ENCODE measurements around the gene ZNF281. TPM values are rescaled to one million over a fixed set of nuclear protein-coding genes. Genes with fewer than 3 reads are reported as not detected.

ZNF281 gene
- total and polyA plus RNA-seq, 2 of the 4 experiments (the other 2 are of a cell fraction): 7.0 to 37.5 TPM

DNA sequence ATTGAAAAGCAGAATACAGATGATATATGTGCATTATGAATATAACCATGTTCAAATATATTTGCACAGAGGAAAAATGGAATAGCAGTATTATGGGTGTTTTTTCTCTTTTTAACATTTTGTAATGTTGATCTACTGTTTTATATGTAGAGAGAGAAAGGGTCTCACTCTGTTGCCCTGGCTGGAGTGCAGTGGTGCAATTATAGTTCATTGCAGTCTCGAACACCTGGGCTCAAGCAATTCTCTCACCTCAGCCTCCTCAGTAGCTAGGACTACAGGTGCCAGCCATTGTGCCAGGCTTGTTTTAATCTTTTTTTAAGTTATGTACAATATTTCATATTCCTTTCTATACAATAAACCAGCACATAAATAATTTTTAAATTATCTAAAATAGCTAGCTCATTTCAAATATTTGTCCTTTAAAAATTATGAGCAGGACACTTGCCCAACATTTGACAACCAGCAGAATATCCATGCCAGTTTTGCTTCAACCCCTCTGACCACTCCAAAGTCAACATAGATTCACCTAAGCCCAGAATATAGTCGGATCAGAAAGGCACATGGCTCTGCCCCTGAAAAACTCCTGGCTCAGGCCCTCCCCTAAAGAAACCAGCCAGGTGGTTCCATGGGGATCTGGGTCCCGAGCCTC, 29.8 kb downstream of the ZNF281 start:
- CTCF ChIA-PET: no interaction called here
- DNase-seq (no peak), ATAC-seq (ENCODE audit: low read depth) (no peak)
- peak overlapping the region; percentile 81 to 88 for H4K8ac ChIP-seq (ENCODE audit: low read depth in 2 of 2, low read length in 2 of 2)
- no peak overlapping the region for H3K4me3 ChIP-seq (ENCODE audit: insufficient read depth, low read depth, low read length)
- peaks cover 4% of the 10 kb centered on the region for H3K4me1 ChIP-seq (ENCODE audit: control insufficient read depth, insufficient read depth, low read length)
- no peak overlapping the region for H3K4me2 ChIP-seq (ENCODE audit: low read depth, low read length)
- no peaks in the 10 kb centered on the region for H3K36me3 ChIP-seq (ENCODE audit: control insufficient read depth, insufficient read depth, low read length)
- H3K27ac ChIP-seq (ENCODE audit: insufficient read depth, low read length): peak overlapping the region; percentile 66
- H3K79me1 ChIP-seq (ENCODE audit: low read depth in 1 of 2, low read length in 2 of 2): peaks cover 0 to 9% of the 10 kb centered on the region in 2 experiments; a peak in 1 of 4 replicates
- dilution Hi-C loops (cut with HindIII; ENCODE audit: low sequenced_read_pairs, unreplicated experiment): no loop called here
- H3K9ac ChIP-seq (ENCODE audit: low read depth, low read length): no peak overlapping the region; the same call in 1 of the 2 replicates
- peak overlapping the region; percentile 98 for H2BK120ac ChIP-seq (ENCODE audit: low read depth, low read length)
- intact Hi-C loops (cut with micrococcal nuclease): no loop called here
- peak overlapping the region; percentile 85; the same call in 1 of the 2 replicates for H4K5ac ChIP-seq (ENCODE audit: low read depth, low read length)
- H2BK5ac ChIP-seq (ENCODE audit: low read depth, low read length, poor library complexity, severe bottlenecking): peak overlapping the region; percentile 98
- 80% methylated on average over 1 of the region's 3 CpGs; no CpG with 5 or more reads in 1 of the 2 experiments for WGBS, 2 experiments (ENCODE audit: extremely low coverage in 2 of 2, insufficient read length in 1 of 2)
- peak overlapping the region; percentile 93 for H4K91ac ChIP-seq (ENCODE audit: insufficient read depth, low read depth, low read length)
- peak overlapping the region; percentile 98 for H2BK15ac ChIP-seq (ENCODE audit: low read depth, low read length)
- H3K9me3 ChIP-seq (ENCODE audit: control insufficient read depth, insufficient read depth, low read length): no peaks in the 10 kb centered on the region
- peak overlapping the region; percentile 61 for H2AFZ ChIP-seq (replicated peaks; ENCODE audit: low read length, poor library complexity)
- H3K14ac ChIP-seq (replicated peaks; ENCODE audit: low read depth, low read length): peak overlapping the region; percentile 91
- H3K18ac ChIP-seq (ENCODE audit: low read depth, low read length): peak overlapping the region; percentile 94
- H2AK9ac ChIP-seq (replicated peaks; ENCODE audit: low read depth, low read length, poor library complexity): peak overlapping the region; percentile 25
- no TSS peak for BruUV-seq (replicated peaks)
- H3K27me3 ChIP-seq (ENCODE audit: control insufficient read depth, insufficient read depth, low read length): no peaks in the 10 kb centered on the region
- H3K23ac ChIP-seq (ENCODE audit: low read depth, low read length): peak overlapping the region; percentile 94
- peak overlapping the region; percentile 98 for H3K4ac ChIP-seq (ENCODE audit: low read depth, low read length)
- peaks cover 6% of the 10 kb centered on the region for H3K9me1 ChIP-seq (ENCODE audit: insufficient read depth, low read length)
- TF ChIP-seq, protein P1, sequence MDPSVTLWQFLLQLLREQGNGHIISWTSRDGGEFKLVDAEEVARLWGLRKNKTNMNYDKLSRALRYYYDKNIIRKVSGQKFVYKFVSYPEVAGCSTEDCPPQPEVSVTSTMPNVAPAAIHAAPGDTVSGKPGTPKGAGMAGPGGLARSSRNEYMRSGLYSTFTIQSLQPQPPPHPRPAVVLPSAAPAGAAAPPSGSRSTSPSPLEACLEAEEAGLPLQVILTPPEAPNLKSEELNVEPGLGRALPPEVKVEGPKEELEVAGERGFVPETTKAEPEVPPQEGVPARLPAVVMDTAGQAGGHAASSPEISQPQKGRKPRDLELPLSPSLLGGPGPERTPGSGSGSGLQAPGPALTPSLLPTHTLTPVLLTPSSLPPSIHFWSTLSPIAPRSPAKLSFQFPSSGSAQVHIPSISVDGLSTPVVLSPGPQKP (IDR thresholded peaks at IDR 0.05; ENCODE audit: borderline replicate concordance, low read depth, low read length): no peak
- TF ChIP-seq RFX5 (IDR thresholded peaks at IDR 0.05; ENCODE audit: low read depth, low read length) (no peak), BHLHE40 (IDR thresholded peaks at IDR 0.05; ENCODE audit: low read depth, low read length) (no peak), POLR2A (IDR thresholded peaks at IDR 0.05; ENCODE audit: low read depth, low read length) (no peak), MXI1 (IDR thresholded peaks at IDR 0.05; ENCODE audit: borderline replicate concordance, low read depth, low read length) (no peak), SMC3 (IDR thresholded peaks at IDR 0.05; ENCODE audit: low read depth, low read length) (no peak), CTCF (conservative IDR thresholded peaks at IDR 0.05; ENCODE audit: low read depth, low read length) (no peak), CHD1 (IDR thresholded peaks at IDR 0.05; ENCODE audit: low read depth, low read length) (no peak)
- peak overlapping the region; percentile 90 for H2AK5ac ChIP-seq (ENCODE audit: low read depth, low read length)
- no peak overlapping the region; the same call in 1 of the 2 replicates for H3K56ac ChIP-seq (ENCODE audit: extremely low read depth, insufficient read depth, low read length)
- no peaks in the 10 kb centered on the region for H4K20me1 ChIP-seq (ENCODE audit: insufficient read depth, low read length)
- H2BK20ac ChIP-seq (ENCODE audit: low read depth, low read length): peak overlapping the region; percentile 99
- POLR2A ChIA-PET (ENCODE audit: unreplicated experiment): no interaction called here
- in situ Hi-C loops (cut with MboI; ENCODE audit: low sequenced_read_pairs): no loop called here
